Stimulated activated CD8-positive, alpha-beta memory T cell treated with anti-CD3 and anti-CD28 coated beads, Interleukin-12 subunit alpha, Interleukin-12 subunit beta, amount 100 ng/mL, for 24 hours (primary cell): Measurements from ENCODE around the gene TMEM147.

Experiments used
- DNase-seq: peaks from one replicate; pipeline ENCODE4 v3.0.0-alpha.2; 2020; ENCODE audit errors: extremely low read depth

Gene TMEM147, protein sequence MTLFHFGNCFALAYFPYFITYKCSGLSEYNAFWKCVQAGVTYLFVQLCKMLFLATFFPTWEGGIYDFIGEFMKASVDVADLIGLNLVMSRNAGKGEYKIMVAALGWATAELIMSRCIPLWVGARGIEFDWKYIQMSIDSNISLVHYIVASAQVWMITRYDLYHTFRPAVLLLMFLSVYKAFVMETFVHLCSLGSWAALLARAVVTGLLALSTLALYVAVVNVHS

DNA sequence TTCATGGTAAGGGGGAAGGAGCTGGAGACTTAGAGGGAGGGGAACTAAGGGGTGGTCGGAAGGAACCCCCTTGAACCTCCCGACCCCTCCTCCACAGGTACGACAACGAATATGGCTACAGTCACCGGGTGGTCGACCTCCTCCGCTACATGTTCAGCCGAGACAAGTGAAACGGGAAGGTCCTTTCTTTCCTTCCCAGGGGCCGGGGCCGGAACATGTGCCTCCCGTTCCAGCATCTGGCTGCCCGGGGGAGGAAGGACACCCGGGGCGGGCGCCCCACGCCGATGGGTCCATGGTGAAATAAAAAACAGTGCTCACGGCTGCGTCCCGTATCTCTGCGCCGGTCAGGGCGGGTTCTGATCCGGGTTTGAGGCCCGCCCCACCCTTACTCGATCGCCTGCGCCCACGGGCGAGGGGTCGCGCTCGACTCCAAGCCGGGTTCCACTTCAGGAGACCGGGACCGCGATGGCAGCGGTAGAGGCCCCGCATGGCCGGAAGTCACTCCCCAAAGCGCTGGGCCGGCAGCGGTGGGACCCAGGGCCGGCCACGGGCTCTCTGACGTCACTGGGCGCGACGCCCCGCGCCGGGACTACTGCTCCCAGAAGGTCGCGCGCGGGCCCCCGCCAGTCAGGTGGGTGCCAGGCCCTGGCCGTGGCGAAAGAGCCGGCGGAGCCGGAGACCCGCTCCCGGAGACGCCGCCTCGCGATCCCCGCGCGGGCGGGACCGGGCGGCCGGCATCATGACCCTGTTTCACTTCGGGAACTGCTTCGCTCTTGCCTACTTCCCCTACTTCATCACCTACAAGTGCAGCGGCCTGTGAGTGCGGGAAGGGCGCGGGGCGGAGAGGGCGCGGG, at the start of gene TMEM147:
TMEM147 (plus strand) TSS at position 626 of the 854 bp plus-strand sequence; CDS start at position 740, 114 bp downstream.
- peak; percentile 72 for DNase-seq

DNA sequence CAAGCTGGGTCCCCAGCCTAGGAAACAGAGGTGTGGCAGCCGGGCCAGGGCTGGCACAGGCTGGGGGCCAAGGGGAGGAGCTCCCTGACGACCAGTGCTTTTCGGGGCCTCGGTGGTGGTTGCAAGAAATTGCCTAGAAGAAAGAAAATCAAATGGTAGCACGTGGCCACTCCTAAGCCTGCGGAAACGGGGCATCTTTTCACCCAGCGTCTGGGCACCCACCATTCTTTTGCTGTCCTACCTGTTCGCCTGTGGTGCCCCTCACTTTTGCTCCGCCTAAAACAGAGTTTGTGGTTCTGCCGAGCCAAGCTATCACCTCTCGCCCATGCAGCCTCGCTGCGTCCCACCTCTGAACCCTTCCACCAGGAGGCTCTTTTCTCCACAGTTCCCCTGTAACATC, 48.0 kb upstream of the TMEM147 start:
- no peak for DNase-seq

DNA sequence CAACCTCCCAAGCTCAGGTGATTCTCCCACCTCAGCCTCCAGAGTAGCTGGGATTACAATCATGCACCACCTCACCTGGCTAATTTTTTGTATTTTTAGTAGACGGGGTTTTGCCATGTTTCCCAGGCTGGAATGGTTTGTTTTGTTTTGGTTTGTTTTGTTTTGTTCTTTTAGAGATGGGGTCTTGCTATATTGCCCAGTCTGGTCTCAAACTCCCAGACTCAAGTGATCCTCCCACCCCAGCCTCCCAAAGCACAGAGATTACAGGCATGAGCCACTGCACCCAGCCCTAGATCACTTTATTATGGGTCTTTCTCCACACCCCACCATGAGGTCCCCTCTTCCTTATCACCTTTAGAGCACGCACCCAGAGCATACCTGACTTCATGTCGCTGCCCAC, 47.2 kb upstream of the TMEM147 start:
- no peak for DNase-seq

DNA sequence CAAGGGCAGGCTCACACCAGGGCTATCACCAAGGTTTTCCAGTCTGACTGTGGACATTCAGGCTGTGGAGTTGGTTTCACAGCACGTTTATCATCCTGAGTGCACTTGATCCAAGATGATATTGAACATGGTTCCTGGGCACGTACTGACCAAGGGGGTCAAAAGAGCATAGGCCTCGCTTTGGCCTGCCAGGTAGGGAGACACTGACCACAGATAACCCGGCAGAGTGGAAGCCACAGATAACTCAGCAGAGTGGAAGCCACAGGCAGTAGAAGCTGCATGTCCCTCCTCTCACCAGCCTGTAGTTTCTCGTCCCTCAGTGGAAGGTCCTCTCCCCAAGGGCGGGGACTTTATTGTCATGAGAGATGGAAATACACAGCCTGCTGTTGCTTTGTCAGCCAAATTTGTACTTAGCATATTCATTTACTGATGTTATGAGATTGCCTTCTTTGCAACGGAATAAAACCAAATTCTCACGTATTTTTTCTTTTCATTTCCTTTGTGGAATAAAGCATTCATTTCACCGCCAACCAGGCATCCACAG, 46.4 kb upstream of the TMEM147 start:
- no peak for DNase-seq

DNA sequence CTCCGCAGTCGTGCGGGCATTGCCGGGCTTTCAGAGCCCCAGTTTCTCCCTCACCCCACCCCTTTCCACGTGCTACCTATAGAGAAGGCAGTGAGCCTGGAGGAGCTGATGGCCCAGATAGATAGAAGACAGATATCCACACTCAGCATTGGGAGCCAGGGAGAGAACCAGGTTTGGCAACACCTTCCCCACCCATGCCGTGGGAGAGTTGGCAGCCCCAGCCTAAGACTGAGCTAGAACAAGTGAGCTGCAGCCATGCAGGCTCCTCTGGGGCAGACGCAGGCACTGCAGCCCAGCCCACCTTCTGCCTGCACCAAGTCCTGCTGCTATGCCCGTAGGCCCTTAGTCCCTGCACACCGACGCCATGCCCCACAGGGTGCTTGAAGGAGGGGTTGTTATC, 44.8 kb upstream of the TMEM147 start:
- DNase-seq, result no peak

DNA sequence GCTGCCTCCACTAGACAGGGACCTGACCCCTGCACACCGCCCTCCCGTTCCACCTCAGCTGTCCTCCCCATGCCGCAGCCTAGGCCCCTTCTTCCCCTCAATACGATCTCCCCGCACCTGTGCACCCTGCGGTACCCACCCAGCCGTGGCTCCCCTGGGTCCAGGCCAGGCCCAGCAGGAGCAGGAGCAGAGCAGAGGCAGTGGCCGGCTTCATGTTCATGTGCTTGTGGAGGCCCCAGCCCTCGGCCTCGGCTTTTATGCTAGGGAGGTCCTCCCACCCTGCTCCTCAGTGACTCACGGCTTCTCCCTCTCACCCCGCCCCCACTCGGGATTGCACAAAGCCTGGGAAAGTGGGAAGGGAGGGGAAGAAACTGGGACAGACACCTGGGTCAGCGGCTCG, 43.7 kb upstream of the TMEM147 start:
- no peak for DNase-seq

DNA sequence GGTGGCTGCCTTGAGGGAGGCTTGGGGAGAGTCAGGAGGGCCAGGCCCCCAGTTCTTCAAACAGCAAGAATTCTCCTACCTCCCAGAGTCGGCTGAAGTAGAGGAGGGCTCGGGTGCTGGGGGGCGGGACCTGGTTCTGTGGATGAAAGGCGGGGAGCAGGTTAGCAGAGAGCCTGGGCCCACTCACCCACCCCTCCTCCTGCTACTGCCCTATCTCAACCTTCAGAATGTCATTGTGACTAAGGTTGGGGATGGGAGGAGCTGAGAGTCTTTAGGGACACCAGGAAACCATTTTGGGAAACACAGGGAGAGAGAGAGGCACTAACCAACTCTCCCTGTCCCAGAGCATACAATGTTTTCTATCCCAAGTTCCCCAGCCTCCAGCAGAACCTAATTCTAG, 42.7 kb upstream of the TMEM147 start:
- no peak for DNase-seq

DNA sequence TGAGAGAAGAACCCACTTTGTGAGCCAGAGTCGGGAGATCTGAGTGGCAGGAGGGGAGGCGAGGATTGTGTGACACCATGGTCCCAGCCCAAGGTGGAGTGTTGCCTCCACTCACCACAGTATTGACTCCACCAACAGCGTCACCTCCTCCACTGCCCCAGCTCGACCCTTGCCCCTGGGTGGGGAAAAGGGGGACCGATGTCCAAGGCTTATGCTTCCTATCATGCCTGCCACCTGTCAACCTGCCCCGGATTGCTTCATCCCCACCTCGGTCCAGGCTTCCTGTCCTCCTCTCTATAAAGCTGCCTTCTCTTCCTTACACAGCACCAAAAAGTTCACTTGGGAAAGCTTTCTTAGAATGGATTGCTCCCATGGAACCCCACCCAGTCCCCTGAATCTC, 39.4 kb upstream of the TMEM147 start:
- no peak for DNase-seq

DNA sequence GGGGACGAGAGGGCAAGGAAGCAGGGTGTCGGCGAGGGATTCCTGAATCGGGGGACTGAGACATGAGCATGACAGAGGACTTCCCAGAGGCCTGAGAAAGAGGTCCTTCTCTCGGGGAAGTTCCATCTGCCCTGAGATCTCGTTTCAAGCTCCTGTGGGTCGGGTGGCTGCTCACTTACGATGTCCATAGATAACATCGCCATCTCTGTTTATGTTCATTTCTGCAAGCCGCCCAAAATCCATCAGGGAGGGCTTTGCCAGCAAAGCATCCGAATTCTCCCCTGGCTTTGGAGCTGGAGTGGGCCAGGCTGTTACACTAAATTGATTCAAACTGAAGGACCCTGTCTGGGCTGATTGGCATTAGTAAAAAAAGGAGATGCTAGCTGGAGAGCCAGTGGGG, 37.9 kb upstream of the TMEM147 start:
- DNase-seq, result no peak

DNA sequence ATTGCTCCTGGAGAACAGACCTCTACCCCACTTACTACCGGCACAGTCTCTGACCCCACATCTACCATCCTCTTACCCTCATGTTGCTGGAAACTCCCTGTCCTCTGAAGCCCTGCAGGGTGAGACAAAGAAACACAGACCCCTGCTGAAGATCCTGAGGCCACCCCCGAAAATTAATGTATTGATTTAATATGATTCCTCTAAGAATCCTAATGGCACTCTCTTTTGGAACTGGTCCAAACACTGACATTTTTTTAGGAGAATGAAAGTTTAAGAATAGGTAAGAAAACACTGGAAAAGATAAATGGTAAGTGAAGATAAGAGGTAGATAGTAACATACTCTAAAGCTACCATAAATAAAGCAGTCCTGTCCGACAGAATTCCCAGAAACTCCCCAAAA, 37.3 kb upstream of the TMEM147 start:
- DNase-seq, result no peak

DNA sequence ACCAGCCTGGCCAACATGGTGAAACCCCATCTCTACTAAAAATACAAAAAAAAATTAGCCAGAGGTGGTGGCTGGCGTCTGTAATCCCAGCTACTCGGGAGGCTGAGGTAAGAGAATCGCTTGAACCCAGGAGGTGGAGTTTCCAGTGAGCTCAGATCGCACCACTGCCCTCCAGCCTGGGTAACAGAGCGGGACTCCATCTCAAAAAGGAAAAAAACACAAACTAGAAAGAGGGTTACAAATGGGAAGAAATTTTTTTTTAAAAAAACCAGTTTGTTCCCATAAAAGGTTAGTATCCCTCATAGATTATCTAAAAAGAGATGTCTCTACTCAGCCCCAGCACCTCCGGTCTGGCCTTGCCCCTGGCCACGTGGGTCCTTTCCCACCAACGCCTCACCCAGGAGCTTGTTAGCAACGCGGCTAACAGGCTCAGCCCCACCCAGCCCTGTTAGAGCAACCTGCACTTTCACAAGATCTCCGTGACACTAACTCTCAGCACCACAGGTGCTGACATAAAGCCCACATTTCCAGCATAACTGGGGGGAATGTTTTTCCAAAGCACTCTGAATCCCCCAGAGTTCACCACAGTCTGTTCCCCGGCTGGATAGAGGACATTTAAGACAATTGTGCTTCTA, 36.3 kb upstream of the TMEM147 start:
- DNase-seq, result no peak

DNA sequence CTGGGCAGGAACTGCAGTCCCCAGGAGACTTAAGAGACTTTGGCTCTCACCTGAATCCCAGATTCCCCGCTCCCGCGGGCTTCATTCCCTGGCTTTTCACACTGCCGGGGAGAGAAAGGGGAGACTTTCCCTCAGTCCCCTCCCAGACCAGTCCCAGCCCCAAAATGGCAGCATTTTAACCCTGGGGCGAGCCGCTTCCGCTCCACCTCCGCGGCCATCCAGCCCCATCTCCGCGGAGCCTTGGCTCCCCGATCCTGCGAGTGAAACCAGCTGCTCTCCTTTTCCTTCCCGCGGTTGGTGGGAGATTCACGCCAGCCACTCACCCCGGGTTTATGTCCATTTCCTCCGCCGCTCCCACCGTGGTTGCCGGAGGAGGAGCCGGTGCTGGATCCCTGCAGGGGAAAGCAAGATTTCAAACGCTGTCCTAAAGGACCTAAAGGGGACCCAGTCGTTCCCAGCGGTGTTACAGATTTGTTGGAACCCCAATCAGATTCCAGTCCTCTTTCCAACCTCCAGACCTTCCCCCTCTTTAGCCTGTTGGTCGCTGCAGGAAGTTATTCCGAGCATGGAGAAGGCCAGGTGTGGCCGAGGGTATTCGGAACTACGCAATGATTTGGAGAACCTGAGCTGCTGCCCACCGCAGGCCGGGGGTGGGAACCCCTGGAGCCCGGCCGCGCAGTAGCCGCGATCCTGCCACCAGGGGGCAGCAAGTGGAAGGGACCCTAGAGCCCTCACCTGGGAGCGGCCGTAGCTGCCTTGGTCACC, 35.4 kb upstream of the TMEM147 start:
- peak; percentile 41 for DNase-seq

DNA sequence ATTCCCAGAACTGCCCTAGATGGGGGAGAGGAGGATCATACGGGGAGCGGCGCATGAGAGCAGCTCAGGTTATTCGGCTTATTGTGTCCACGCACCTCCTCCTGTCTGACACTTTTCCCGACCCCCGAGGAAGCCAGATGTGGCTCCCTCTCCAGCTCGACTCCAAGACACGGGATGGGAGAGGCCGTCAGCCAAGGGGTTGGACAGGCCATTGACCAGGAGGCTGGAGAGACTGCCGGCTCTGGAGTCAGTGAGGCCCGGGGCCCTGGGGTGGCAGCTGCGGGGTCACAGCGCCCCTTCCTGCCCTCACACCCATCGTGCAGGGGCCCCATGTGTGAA, 34.8 kb upstream of the TMEM147 start:
- DNase-seq, result no peak

DNA sequence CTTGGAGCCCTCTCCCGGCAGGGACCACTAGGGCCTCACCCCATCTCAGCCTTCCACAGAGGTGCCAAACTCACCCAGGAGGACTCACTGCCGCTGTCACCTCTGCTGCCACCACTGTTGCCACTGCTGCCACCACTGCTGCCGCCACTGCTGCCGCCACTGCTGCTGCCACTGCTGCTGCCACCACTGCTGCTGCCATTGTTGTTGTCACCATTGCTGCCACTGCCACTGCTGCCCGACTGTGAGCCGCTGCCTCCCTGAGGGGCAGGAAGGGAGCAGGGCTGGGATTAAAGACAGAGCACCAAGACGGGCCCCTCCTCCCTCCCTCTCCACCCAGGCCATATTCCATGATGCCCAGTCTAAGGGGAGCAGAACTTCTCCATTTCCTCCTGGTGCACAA, 34.1 kb upstream of the TMEM147 start:
- DNase-seq, result no peak

DNA sequence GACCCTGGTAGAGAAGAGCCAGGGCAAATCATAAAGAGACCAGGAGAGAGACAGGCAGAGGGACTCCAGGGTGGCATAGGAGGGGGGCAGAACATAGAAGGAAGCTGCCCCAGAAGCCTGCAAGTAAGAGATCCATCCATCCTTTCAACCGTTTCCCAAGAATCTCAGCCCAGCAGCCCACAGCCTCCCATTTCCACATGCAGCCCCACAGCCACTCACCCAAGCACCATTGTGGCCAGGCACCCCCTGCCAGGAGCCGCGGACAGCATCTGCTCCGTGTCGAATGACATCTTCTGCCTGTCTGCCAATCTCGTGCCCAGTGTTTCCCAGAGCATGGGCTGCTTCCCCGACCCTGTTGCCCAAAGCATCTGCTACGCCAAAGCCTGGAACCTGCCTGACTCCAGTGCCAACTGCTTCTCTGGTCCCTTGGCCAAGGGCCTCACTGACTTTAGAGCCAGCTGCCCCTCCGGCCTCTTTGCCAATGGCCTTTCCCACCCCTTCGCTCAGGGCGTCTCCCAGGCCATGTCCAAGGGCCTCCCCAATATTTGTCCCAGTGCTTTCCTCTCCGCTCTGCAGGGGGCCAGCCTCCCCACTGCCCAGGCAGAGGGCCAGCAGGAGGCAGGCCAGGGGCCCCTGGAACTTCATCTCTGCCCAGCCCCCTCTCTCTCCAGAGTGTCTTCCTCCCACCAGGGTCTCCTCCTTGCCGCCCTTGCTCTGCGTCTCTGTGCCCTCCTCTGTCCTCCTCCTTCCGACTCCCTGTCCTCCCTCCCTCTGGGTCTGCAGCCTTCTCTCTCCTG, 32.4 kb upstream of the TMEM147 start:
- DNase-seq, result no peak

DNA sequence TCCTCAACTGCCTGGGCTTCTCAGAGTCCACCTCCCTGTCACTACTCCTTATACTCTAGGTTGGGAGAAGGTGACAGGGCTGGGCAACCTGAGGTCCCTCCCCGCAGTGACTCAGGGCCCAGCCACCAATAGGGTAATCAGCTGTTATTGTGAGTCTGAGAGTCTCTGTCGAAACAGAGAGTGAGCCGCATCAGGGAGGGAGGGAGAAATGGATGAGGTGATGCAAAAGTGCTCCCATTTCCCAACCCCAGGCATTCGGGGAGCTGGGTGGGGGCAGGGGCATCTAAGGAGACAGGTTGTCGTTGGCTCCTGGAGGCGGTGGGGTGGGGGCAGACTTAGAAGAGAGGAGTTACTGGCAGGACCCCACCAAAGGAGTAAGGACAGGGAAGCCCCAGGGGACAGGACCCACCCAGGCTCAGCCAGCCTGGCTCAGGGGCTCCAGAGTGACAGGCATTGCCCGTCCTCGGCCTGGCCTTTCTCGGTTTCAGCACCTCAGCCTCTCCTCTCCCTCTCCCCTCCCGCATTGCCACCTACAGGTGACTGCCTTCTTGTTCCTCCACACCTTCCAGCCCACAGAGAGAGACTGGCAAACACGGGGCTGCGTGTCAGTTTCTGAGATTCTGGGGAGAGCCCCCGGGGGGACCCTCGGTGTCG, 31.7 kb upstream of the TMEM147 start, which contains the start of gene DMKN:
DMKN (minus strand) TSS at position 22 of the 654 bp plus-strand sequence. CDS start 174 bp downstream, outside the sequence.
- DNase-seq, result no peak

DNA sequence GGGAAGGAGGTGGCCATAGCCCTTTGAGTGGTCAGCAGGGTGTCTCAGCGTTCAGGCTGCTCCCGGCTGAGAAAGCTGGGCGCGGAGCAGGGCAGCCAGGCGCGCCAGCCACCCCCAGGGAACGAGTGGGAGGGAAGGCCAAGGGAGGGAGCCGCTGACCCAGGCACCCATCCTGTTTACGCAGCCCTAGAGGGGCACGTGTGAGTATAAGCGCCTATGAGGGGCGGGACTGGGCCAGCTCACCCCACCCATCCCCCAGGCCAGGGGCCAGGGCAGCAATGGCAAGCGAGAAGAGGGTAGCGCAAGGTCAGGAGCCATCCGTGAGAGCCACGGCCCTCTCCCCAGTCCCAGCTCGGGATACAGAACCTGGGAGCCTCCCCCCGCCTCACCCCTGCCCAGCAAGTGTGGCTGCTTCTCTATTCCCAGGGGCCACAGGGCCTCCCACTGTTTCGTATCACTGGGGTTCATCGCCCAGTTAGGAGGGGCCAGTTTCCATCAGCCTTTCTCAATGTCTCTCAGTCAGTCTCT, 31.1 kb upstream of the TMEM147 start:
- DNase-seq, result no peak

DNA sequence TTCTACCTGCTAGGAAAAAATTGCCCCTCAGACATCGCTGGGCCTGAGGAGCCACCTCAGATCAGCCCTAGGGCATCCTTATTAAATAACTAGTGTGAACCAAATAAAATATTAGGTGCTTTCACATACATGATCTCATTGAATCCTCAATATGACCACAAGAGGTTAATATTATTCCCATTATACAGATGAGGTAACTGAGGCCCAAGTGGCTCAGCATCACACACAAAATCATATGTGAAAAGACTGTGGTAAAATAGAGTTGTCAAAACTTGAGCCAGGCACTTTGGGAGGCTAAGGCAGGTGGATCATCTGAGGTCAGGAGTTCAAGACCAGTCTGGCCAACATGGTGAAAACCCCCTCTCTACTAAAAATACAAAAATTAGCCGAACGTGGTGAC, 29.1 kb upstream of the TMEM147 start:
- DNase-seq, result no peak

DNA sequence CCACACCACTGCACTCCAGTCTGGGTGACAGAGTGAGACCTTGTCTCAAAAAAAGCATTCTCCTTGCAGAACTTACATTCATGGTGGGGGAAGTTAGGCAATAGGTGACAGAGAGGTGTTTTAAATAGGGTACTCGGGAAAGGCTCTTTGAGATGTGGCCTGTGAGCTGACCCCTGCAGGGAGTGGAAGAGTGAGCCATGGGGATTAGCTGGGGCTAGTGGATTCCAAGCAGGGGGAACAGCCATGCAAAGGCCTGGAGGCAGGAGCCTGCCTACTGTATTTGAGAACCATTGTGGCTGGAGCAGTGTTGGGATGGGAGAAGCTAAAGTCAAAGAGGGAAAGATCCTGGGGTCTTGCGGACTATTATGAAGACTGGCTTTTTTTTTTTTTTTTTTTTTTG, 28.1 kb upstream of the TMEM147 start:
- no peak for DNase-seq

DNA sequence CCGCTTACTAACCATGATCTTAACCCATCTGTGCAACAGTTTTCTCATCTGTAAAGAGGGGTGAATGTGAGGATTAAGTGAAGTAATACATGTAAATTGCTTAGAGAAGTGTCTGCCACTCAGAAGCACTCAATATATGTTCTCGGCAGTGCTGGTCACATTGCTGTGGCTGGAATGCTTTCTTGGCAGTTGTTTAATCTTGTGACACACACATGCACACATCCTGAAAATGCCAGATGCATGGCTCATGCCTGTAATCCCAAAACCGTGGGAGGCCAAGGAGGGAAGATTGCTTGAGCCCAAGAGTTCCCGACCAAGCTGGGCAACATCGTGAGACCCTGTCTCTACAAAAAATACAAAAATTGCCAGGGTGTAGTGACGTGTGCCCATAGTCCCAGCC, 27.1 kb upstream of the TMEM147 start:
- DNase-seq, result no peak
